Heart left ventricle (tissue), 13 donors: ENCODE results near the gene RYR3.

Experiments
- CTCF ChIP-seq, 12 donors: fragments of 200-600 bp; sonication (generic) in 4 of 12; IDR thresholded peaks; one replicate each; pipeline versions ENCODE4 v1.5.0 to v1.8.0; 2018 to 2022; ENCODE audit warnings: antibody characterized with exemption in 12 of 12, mild to moderate bottlenecking in 5 of 12
- POLR2A ChIP-seq, 2 donors: fragments of 450-650 bp; IDR thresholded peaks; one replicate each; pipeline ENCODE4 v1.6.1; 2017; ENCODE audit warnings: antibody characterized with exemption in 2 of 2, mild to moderate bottlenecking in 2 of 2, moderate library complexity in 2 of 2
- donor health status: ischemic (EF 13 %, LVEDD 7.1; RV severe dilation, severe dysfunction).
- donor health status: DM: no; HTN: yes; CAD: no.
- donor health status: DM: no; HTN: no; CAD: no.
- donor health status: ischemic (EF 25% LVEDD 6.9; RV normal size, moderate dysfunction).
- donor health status: ischemic (EF 25% LVEDD 5.7; RV mildly dilated, moderate dysfunction).
- donor health status: ischemic (EF 35%, LVEDD 5.7; RV mildly dilated, moderate dysfunction).
- donor health status: nonischemic (EF 11% LVEDD 7.7; RV severe dilation, severe dysfunction).
- donor health status: DM: yes; HTN: yes; CAD: no.
- donor health status: PGD.
- donor health status: ischemic (EF 29% LVEDD 5.4; RV normal size, mild dysfunction).
- donor health status: nonischemic (EF 23%, LVEDD 6.1; RV moderate dilation, normal function).

DNA sequence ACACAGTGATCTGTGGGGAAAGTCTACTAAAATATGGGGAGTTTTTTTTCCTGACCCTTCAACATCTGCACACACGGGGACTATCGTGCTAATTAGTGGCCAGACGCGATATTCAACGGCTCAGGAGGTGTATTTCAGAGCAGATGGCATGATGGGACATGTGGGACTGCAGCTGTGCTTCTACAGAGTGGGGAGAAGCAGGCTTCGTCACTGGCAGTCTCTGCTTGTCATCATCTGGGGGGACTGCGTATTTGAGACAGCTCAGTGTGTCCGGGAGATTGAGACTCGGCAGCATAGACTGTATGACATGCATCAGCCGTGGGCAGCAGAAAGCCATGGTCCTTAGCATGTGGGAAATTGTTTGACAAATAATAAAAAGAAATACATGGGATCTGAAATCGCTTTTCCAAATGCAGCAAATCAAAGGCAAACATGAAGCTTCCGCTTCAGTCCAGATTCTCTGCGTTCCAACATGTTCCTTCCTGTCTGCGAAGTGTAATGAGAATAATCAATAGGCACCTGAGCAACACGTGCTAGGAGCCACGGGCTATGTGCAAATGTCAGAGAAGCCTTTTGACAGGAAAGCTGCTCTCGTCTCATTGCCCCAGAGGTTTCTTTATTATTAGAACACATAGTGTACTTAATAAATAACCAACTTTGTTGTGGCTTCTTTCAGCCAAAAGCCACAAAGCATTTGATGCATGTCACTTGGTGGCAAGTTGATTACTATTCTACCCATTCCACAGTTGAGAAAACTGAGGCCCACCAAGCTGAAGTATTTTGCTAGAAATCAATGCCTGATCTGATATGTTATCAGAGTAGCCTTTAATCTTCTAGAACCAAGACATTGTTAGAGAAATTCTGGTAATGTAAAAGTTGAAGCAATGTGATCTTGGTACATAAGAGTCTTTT, 276.3 kb downstream of the RYR3 start:
- TF ChIP-seq CTCF (IDR thresholded peaks at IDR 0.05): no peak
- TF ChIP-seq POLR2A (IDR thresholded peaks at IDR 0.05): no peak
